CD4-positive, alpha-beta T cell treated with Interleukin-15 for 1 hour (primary cell): ENCODE measurements around the gene CP.
A peak's percentile ranks its signal among the peaks of the same experiment; 100 is the strongest.
"Not testable (repeated sequence)": the region's sequence is repeated elsewhere in the genome, so short reads cannot be mapped to it uniquely, and the experiment has no call there.

Experiments
- DNase-seq: peaks from one replicate; pipeline ENCODE4 v3.0.0-alpha.2; 2020

The CP gene

DNA sequence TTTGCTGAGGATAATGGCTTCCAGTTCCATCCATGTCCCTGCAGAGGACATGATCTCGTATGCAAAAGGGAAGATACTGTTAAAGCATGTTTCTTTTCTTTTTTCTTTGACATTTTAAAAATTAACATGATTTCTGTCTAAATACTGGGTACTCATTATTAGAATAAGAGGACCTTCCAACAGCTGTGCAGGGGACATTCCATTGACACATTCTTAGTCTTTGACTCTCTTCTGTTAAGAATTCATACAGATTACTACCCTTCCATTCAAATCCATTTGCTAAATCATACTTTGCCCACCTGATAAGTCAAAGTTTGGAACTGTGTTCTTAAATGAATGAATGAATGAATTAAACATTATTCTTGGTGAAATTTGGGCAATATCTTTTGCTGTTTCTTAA, 5.1 kb upstream of the CP start:
- DNase-seq = no peak

DNA sequence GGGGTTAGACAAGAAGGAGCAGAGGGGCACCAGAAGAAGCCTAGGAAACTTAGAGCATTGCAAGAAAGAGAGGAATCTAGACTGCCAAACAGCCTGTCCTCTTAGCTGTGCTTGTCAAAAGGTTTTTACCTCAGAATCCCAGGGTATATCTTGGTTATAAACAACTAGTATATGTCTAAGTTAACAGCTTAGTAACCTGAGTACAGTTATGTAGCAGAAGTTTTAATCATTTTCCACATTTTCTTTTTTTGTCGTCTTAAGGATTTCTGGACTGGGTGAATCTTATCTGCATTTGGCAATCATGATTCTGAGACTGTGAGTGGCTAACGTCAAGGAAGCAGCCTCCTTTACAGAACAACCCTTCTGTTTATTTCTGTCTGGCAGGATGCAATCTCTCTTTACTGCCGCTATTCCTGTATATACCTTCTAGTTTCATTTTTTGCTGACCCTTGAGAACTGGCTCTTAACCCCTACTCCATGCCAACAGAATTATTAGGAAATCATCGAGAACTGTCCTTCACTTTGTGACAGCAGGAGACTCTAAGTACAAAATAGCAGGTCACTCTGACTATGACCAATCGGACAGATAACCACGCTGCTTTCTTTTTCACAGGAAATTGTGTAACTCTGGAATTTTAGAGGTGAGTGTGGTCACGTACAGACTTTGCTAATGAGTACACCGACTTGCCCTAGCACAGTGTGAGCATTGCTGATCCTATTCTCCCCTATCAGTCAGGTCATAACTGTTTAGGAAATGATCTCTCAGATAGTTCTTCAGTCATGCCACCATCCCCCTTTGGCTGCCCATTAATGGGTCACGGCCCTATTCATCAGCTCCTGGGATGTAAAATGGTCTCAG, 3.3 kb upstream of the CP start:
- peak; percentile 33 for DNase-seq

DNA sequence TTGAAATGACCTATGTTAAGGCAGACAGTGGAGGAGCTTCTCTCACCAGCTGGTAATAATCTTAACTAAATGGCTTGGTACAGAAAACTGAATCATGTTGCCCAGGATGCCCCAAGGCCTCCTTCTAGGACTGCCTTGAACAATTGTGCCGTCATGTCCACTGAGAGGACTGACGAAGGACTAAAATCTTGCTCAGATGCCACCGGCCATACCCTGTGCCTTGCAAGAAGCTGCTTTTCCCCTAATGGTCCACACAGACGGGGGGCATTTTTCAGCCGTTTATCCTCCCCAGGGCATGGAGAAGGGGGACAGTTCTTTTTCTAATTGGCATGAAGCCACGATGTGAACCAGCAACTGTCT, 1.8 kb upstream of the CP start:
- DNase-seq = no peak

DNA sequence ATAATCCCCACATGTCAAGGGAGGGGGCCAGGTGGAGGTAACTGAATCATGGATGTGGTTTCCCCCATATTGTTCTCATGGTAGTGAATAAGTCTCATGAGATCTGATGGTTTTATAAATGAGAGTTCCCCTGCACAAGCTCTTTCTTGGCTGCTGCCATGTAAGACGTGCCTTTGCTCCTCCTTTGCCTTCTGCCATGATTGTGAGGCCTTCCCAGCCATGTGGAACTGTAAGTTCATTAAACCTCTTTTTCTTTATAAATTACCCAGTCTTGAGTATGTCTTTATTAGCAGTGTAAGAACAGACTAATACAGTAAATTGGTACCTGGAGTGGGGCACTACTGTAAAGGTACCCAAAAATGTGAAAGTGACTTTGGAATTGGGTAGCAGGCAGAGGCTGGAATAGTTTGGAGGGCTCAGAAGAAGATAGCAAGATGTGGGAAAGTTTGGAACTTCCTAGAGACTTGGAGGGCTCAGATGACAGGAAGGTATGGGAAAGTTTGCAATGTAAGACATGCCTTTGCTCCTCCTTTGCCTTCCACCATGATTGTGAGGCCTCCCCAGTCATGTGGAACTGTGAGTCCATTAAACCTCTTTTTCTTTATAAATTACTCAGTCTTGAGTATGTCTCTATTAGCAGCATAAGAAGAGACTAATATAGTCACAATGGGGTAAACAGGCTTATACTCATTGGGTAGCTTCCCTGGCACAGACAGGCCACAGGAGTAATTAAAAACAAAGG, 2.1 kb downstream of the CP start:
- not testable (repeated sequence) for DNase-seq

DNA sequence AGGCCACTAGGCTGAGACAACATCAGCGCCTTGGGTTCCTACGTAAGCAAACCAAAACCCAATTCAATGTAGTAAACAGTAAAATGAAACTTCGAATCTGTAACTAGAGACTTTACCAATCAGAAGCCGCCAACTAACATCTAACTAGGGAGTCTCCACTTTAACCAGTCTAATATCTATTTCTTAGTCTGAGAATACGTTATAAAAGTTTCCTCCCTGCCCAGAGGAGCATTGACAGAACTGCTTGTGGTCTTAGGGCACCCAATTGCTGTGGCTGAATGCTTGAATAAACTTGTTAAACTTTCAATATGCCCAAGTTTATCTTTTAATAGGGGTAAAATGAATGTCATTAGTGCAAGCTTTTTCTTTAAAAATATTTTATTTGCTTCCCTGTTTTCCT, 4.3 kb downstream of the CP start:
- no peak for DNase-seq

DNA sequence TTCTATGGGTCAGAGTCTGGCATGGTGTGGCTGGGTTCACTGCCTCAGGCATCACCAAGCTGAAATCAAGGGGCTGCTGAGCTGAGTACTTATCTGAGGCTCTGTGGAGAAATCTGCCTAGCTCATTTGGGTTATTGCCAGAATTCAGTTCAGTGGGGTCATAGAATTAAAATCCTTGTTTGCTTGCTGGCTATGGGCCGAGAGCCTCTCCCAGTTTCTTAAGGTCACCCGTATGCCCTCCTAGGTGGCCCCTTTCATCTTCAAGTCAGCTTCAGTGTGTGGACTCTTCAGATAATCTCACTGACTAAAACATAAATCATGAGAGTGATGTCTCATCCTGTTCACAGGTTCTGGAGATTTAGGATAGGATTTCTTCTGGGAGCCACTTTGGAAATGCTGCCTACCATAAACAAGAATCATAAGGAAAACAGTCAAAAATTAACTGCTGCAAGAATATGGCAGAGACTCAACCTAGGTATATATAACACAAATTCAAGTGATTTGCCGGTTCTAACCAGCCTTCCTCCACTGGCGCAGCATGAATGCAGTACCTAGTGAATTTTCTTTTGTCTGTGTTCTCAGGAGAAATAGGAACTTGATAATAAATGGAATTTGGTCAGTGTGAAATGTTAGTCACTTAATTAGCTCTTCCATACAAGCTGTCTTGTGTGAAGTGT, 5.3 kb downstream of the CP start:
- DNase-seq = no peak

DNA sequence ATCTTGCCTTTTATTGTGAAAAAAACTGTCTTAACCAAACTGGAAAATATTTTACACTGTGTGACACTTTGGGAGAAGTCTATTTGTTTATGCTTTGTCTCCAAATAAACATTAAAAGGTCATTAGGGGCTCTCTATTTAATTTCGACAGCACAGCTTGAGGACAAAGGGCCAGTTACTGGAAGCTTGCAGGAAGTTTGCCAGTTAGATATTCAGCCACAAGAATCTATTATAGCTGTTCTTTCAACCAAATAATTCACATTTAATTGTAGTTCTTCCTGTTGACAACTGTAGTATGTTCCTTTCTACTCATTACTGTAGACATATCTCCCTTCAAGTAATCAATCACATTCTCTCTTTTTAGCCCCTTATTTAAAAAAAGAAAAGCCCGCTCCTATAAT, 6.1 kb downstream of the CP start:
- no peak for DNase-seq

DNA sequence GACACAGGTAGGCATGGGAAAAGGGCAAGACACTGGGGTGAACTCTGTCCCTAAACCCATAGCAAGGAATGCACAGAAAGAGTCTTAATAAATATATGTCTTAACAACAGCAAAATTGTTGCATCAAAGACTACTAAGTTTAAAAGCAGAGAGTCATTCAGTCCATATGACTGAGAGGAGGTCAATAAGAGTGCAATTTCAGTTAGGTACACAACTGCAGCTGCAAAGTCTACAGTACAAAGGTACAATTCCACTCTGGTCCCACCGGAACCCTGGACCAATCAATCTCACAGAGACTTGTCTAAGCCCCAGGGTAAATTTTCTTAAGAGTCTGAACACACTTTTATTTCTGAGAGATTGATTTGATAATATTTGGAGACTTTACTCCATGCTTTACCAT, 6.9 kb downstream of the CP start:
- DNase-seq = no peak

DNA sequence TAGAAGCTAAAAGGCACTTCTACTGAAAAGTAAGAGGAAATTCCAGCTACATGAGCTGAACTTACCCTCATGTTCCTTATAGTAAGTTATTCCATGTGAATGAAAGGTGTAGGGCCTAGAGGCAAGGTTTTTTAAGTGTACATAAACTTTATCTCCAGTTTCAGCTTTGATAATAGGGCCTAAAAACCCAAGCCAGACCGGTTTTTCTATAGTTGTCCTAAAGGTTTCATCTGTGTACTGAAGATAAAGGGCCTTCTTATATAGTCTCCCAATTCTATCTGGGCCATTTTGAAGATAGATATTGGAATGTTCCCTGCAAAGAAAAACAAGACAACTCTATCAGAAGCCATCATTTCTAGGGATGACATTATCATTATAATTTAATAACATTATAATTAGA, 9.2 kb downstream of the CP start:
- DNase-seq = no peak

DNA sequence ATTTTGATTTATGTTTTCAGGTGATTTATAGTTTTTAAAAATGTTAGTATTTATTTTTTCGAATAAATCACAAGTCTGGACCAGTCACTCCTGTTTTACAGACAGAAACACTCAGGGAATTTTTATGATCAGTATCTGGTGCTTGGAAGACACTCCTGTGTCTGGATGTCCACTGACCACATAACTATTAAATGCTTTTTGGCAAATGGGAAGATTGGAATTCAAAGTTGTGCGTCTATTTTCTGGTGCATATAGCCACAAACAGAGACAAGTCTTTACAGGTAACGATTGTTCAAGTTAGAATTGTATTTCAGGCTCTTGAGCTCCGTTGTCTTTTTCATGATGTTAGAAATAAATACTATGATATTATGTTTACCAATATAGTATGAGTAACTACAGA, 12.2 kb downstream of the CP start:
- no peak for DNase-seq

DNA sequence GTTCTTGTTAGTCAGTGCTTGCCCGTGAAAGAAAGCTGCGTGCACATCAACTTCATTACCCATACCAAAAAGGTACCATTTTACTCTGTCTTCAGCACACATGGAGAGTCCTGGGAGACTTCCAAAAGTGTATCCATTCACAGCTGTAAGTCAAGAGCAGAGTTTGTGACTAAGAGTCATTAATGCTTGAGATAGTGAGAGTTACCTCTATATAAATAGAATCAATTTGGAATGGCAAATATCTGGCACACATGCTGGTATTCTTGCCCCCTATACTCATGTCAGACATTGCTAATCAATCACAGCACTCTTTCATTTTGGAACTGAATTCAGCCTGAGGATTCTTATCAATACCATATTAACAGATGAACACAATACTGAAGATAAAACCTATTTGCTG, 14.2 kb downstream of the CP start:
- no peak for DNase-seq

DNA sequence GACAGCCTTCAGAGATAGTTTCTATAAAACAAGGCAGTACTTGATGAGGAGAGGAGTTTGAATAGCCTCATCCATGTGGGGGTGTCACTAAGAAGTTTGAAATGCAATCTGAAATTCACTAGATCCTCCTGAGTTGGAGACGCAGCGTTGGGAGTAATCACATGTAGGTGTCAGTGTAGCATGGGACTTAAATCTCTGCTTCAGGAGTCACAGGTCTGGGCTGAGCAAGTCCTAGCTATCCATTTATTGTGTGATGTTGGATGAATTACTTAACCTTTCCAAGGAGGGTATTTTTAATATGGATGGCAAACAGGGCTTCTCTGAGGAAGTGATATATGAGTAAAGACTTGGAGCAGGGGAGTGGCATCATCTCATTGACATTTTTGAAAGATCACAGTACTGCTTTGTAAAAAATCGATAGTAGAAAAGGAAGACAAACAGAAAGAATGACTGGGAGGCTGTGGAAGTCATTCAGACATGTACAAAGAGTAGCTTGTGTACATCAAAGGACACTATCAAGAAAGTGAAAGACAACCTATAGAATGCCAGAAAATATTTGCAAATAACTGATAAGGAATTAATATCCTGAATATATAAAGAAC, 17.1 kb downstream of the CP start:
- no peak for DNase-seq

DNA sequence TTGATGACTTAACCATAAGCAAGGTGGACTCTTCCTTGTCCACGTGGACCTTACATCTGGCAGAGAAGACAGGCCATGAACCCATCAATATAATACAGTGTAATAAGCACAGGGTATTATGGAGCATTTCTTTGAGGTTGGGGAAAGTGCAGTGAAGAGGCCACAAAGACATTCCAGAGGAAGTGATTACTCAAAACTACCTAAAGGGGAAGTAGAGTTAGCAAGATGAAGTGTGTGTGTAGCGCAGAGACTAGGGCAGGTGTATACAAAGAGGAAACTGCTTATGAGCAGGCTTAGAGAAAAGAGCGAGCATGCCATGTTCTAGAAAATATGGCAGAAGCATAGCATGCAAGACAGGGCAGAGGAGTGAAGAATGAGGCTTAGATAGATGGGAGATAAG, 17.9 kb downstream of the CP start:
- DNase-seq = no peak

DNA sequence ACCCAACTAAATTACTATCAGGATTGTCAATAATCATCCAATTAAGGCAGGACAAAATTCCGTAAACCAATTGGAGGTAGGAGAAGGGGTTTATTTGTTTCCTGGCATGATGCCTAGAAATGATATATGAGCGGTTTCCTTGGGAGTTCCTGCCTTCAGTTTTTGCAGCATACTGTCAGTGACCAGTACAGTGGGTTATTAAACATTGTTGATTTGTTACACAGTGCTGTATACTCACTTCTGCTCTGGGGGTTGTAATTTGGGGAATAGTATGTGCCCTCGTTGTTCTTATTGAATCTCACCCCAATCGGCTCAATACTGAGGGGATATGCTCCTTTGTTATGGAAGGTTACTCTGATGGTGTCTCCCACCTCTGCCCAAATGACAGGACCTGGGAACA, 22.2 kb downstream of the CP start:
- DNase-seq = no peak

DNA sequence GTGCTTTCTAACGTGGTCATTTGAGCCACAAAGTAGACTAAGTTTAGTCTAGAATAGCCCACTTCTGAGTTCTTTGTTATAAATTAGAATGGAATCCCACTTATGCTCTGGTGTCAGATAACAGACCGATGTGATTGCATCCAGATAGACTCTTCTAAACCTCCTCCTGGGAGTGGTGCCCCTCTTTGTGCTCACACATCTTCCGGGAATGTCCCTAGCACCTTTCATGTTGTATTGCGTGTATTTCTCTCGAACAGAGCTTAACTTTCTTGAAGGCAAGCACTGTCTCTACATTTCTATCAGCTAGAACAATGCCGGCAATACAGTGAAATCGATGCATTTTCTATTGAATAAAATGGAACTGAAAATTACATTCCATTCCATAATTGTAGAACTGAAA, 23.0 kb downstream of the CP start:
- DNase-seq = no peak

DNA sequence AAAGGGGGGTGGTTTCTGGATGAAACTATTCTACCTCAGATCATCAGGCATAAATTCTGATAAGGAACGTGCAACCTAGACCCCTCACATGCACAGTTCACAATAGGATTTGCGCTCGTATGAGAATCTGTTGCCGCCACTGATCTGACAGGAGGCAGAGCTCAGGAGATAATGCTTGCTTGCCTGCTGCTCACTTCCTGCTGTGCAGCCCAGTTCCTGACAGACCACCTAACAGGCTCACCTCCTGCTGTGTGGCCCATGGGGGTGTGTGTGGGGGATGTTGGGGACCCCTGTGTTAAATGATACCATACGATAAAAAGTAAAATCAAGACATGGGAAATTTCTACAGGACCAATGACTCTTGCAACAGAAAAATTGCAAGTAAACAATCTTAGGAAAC, 24.0 kb downstream of the CP start:
- DNase-seq = no peak

DNA sequence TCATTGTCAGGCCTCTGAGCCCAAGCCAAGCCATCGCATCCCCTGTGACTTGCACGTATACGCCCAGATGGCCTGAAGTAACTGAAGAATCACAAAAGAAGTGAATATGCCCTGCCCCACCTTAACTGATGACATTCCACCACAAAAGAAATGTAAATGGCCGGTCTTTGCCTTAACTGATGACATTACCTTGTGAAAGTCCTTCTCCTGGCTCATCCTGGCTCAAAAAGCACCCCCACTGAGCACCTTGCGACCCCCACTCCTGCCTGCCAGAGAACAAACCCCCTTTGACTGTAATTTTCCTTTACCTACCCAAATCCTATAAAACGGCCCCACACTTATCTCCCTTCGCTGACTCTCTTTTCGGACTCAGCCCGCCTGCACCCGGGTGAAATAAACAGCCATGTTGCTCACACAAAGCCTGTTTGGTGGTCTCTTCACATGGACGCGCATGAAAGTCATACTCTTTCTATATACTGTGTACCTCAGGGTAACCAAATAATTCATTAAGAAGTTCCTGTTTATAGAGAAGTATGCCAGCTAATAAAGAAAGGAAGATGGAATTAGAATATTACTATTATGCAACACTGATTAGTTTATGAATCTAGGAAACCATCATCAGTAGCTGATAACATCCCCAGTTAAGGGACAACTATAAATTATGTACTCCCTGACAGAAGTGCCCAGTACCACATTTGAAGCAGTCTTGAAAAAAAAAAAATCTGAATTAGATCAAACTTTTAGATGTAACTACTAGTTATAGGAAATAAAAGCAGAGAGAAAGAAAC, 24.6 kb downstream of the CP start:
- DNase-seq = not testable (repeated sequence)

DNA sequence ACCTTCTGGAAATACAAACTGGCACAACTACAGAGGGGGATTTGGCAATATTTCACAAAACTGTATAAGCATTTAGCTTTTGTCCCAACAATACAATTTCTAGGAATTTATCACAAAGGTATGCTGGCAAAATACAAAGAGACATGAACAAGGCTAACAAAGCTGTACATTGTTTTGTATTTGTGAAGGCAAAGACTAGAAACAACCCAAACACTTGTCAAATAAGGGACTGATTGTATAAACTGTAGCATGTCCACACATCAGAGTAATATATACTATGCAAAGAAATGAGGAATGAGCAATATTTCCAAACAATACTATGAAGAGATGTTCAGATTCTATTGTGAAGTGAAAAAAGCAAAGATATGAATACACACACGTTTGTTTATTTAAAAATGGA, 26.4 kb downstream of the CP start:
- DNase-seq = no peak

DNA sequence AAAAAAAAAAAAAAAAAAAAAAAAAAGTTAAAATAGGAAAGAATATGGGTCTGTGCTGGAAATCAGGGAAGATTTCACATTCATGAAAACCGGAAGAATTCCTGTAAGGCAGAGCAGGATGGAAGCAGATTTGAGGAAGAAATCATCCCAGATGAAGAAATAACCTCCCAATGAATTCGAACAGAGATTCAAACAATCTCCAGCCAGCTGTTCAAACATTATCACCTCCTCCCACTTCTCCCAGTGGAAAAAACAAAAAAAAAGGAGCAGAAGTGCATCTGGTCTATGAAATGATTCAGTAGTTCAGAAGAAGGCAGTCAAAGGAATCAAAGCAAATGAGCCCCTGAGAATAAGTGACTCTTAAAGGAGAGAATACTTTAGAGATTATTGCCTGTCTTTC, 33.1 kb downstream of the CP start:
- DNase-seq = no peak

DNA sequence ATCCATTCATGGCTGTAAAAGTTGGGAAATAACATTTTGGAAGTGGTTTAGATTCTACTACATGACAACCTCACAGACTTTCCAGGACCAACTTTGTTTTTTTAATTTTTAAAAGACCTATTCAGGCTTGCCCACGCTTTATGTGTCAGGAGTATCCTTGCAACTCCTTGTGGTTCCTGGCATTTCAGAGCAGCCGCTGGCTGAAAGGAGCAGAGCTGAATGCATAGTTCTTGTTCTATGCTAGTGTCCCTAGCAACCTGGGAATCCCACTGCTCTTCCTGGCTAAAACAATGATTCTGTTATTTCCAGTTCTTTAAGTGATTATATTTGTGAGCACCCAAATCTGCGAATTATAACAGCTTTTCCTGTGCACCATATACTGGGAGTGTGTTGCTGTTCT, 34.9 kb downstream of the CP start:
- no peak for DNase-seq

DNA sequence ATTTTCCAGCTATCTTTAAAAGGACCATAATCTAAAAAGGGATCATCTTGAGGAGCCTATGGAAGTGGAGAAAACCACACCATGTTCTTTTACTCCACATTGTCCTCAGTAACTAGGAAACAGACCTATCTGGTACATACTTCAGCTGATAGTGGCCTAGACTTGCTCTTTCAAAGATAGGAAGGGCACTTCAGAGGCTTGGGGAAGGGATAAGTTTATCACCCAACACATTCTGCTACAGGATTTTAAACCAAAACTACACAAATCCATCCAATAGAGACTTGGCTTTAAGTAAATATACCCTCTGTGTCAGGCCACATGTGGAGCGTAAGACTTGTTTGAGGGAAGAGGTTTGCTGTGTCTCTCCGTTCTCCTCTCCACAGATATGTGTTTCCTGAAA, 35.4 kb downstream of the CP start:
- no peak for DNase-seq

DNA sequence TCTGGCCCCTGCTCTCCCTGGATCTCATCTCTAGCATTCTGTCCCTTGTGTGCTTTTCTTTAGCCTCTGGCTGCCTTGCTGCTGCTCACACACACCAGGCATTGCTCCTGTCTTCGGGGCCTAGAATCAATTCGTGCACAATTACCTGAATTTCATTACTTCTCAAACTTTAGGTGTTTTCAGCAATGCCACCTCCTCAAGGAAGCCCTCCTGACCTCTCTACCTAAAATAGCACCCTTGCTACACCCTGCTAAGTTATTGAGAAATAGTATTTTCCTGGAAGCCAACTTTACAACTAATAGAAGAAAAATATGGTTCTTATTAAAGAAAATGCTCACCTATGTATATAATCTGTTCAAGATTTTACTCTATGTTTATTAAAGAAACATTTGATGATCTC, 40.4 kb downstream of the CP start:
- DNase-seq = no peak

DNA sequence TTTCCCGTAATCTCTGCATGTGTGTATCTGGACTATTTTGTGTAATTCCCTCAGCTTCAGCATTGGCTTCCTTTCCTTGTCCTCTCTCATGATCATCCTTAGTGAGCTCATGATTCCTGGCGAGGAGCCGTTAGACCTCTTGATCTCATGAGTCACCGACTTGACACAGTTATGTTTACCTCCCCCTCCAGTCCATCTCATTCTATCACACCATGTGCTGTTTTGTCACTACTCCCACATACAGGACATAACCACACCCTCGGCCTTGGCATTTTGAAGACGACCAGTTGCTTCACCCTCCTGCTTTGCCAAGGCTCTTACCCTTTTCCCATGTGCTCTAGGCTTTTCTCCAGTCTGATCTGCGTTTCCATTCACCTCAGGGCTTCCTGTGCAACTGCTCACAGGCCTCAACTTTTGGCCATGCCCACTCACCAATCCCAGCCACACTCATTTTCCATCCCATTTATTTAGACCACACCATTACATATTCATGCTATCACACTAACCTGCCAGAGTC, 41.5 kb downstream of the CP start:
- DNase-seq = no peak
